T-helper 2 cell (primary cell): ENCODE results near the gene ANK3.

Experiments
- DNase-seq, 5 experiments: peaks; one replicate each; pipeline versions ENCODE4 v3.0.0 to v3.0.0-alpha.2; 2012 to 2022

The ANK3 gene

GRCh38 chr10:60169111-60169510 is 220.6 kb downstream of the ANK3 start:
- no peak for DNase-seq

- no peak for DNase-seq
These were observed 222.6 kb downstream of the ANK3 start for GRCh38 chr10:60167050-60167449.

- no peak for DNase-seq
These were observed 225.9 kb downstream of the ANK3 start for GRCh38 chr10:60163786-60164185.

GRCh38 chr10:60162631-60163030 is 227.0 kb downstream of the ANK3 start:
- DNase-seq: no peak

GRCh38 chr10:60155943-60156683 is 233.6 kb downstream of the ANK3 start:
- no peak for DNase-seq

- no peak for DNase-seq
These were observed 234.4 kb downstream of the ANK3 start for GRCh38 chr10:60155099-60155877.

GRCh38 chr10:60149003-60149402 is 240.7 kb downstream of the ANK3 start:
- no peak for DNase-seq

- DNase-seq: no peak
These were observed 241.3 kb downstream of the ANK3 start for GRCh38 chr10:60148266-60148840.

GRCh38 chr10:60147576-60148265 is 242.0 kb downstream of the ANK3 start:
- DNase-seq: no peak

- no peak for DNase-seq
These were observed 242.7 kb downstream of the ANK3 start for GRCh38 chr10:60147025-60147424.

- no peak for DNase-seq
These were observed 245.6 kb downstream of the ANK3 start for GRCh38 chr10:60144099-60144498.

- DNase-seq: no peak
These were observed 246.9 kb downstream of the ANK3 start for GRCh38 chr10:60142736-60143135.

- no peak for DNase-seq
These were observed 247.6 kb downstream of the ANK3 start for GRCh38 chr10:60141896-60142559.

- no peak for DNase-seq
These were observed 248.7 kb downstream of the ANK3 start for GRCh38 chr10:60140651-60141632.

- no peak for DNase-seq
These were observed 249.7 kb downstream of the ANK3 start for GRCh38 chr10:60139798-60140566.

GRCh38 chr10:60139290-60139689 is 250.4 kb downstream of the ANK3 start:
- no peak for DNase-seq

GRCh38 chr10:60138842-60139241 is 250.8 kb downstream of the ANK3 start:
- no peak for DNase-seq

GRCh38 chr10:60138026-60138425 is 251.6 kb downstream of the ANK3 start:
- DNase-seq: no peak

GRCh38 chr10:60137292-60137992 is 252.2 kb downstream of the ANK3 start:
- DNase-seq: no peak

- DNase-seq: no peak
These were observed 254.7 kb downstream of the ANK3 start for GRCh38 chr10:60135020-60135419.
